Eye (tissue), 1 donor: ENCODE data around the gene TRMT10B.
"Not testable (repeated sequence)": the region's sequence is repeated elsewhere in the genome, so short reads cannot be mapped to it uniquely, and the experiment has no call there.

ENCODE experiments used
- DNase-seq: peaks from one replicate; pipeline ENCODE4 v3.0.0-alpha.2; 2015

The TRMT10B gene

GRCh38 chr9:37801959-37802711 lies 48.5 kb downstream of the TRMT10B start:
- DNase-seq, result no peak

- DNase-seq, result peak; percentile 38
Measured at GRCh38 chr9:37806271-37806670, 52.7 kb downstream of the TRMT10B start.

- not testable (repeated sequence) for DNase-seq
Measured at GRCh38 chr9:37809676-37810075, 56.1 kb downstream of the TRMT10B start.

- no peak for DNase-seq
Measured at GRCh38 chr9:37811906-37812476, 58.4 kb downstream of the TRMT10B start.

GRCh38 chr9:37812773-37813379 lies 59.3 kb downstream of the TRMT10B start:
- no peak for DNase-seq

- no peak for DNase-seq
Measured at GRCh38 chr9:37818849-37819248, 65.2 kb downstream of the TRMT10B start.

- DNase-seq, result no peak
Measured at GRCh38 chr9:37820142-37820541, 66.5 kb downstream of the TRMT10B start.

GRCh38 chr9:37825174-37825573 lies 71.6 kb downstream of the TRMT10B start:
- not testable (repeated sequence) for DNase-seq

GRCh38 chr9:37827483-37828165 lies 74.0 kb downstream of the TRMT10B start:
- DNase-seq, result no peak
